Measurements from ENCODE around the gene REXO4. TPM values are rescaled to one million over a fixed set of nuclear protein-coding genes. Genes with fewer than 3 reads are reported as not detected.

The REXO4 gene, protein sequence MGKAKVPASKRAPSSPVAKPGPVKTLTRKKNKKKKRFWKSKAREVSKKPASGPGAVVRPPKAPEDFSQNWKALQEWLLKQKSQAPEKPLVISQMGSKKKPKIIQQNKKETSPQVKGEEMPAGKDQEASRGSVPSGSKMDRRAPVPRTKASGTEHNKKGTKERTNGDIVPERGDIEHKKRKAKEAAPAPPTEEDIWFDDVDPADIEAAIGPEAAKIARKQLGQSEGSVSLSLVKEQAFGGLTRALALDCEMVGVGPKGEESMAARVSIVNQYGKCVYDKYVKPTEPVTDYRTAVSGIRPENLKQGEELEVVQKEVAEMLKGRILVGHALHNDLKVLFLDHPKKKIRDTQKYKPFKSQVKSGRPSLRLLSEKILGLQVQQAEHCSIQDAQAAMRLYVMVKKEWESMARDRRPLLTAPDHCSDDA
- 9.0 and 9.5 TPM in 2 replicates for total RNA-seq (2014; rRNA removed; shearing (Covaris generic))

DNA sequence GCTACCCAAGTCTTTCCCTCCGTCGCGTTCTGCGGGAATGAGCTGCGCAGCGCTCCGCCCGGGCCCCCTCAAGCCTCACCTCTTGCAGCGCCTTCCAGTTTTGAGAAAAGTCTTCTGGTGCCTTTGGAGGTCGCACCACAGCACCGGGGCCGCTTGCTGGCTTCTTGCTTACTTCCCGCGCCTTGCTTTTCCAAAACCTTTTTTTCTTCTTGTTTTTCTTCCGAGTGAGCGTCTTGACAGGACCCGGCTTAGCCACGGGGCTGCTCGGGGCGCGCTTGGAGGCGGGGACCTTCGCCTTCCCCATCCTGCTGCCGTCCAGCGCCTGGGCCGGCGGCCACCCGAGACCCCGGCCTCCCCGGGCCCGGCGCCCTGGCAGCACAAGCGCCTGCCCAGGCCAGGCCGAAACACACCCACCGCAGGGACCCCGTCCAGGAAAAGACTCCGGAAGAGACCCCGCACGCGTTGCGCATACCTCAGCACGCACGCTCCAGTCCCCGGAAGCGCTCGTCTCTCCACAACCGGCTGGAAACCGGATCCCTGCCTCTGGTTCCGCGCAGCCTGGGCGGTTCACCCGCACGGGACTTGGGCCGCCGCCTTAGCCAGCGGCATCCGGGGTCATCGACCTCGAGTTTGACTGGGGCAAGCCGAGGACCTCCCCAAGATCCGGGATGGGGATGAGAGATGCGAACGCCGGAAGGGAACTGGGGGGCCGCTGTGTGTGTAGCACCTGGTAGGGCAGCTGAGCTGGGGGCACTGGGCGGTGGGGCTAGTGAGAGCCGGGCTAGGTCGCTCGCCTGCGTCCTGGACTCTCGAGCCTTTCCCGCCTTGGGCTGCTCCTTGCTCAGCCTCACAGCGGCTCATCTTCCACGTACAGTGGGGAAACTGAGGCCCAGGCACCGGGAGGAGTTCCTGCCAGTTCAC lies at the start of gene REXO4:
Gene REXO4 (minus strand): TSS at position 470 of the 921 bp plus-strand sequence. CDS start 166 bp downstream, at position 304.
- DNase-seq (ENCODE audit: low read depth), result peak; percentile 81

GRCh38 chr9:133467101-133467500 lies 49.3 kb upstream of the REXO4 start:
- DNase-seq (ENCODE audit: low read depth), result no peak

DNA sequence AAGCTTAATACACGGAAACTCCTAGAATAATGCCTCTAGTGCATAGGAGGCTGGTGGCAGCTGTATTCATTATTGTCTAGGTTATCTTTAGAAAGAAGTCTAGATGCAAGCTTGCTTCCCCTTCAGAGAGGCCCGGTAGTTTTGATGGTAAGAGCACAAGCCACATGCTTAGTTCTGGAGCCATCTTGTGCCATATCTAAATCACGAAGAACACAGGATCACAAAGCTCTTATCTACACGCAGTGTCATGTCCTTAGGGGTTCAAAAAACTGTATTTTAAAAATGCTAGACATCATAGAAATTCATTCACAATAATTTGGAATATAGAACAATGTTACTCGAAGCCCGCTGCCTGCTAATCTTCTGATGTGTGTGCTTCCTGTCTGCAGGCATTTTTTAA lies 48.2 kb upstream of the REXO4 start:
- no peak for DNase-seq (ENCODE audit: low read depth)

DNA sequence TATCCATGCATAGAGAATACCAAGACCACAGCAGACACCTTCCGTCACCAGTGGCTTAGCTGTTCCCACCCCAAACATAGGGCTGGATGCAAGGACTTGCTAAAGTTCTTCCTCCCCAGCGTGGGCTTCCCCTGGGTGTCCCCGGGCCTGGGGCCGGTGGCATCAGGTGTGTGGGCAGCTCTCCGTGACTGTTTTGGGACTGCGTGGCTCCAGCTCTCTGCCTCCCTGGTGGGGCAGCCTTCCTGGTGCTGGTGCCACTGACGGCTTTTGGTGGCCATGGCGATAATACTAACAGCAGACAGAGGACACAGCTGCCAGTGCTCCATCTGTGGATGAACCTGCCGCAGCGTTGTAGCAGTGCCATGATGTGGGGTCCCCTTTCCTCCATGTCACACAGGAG lies 46.8 kb upstream of the REXO4 start:
- no peak for DNase-seq (ENCODE audit: low read depth)

GRCh38 chr9:133463864-133464615 lies 46.2 kb upstream of the REXO4 start:
- no peak for DNase-seq (ENCODE audit: low read depth)

DNA sequence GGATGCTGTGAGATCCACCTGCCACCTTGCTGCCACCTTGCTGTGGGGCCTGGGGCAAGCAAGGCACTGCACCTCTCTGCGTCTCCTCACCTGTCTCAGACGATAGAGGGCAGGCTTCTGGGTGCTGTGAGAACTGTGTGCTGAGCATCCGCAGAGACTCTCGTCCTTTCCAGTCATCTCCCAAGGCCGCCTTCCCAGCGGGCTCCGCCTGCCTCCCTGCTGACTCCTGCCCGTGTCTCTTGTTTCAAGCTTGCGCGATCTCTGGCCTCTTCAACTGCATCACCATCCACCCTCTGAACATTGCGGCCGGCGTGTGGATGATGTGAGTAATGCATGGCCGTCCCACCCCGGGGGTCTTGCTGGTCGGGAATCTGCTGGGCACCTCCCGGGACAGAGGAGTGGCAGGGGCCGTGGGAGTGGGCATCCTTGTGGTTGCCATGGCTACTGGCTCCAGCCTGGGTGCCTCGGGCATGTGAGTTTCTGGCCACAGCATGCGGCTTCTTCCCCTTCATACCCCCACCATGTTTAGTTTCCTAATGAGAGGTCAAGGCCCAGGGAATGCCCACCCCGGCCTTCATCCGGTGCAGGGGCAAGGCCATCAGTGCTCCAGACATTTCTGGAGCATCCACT lies 45.5 kb upstream of the REXO4 start:
- no peak for DNase-seq (ENCODE audit: low read depth)

- no peak for DNase-seq (ENCODE audit: low read depth)
Measured at GRCh38 chr9:133461975-133462374, 44.2 kb upstream of the REXO4 start.

DNA sequence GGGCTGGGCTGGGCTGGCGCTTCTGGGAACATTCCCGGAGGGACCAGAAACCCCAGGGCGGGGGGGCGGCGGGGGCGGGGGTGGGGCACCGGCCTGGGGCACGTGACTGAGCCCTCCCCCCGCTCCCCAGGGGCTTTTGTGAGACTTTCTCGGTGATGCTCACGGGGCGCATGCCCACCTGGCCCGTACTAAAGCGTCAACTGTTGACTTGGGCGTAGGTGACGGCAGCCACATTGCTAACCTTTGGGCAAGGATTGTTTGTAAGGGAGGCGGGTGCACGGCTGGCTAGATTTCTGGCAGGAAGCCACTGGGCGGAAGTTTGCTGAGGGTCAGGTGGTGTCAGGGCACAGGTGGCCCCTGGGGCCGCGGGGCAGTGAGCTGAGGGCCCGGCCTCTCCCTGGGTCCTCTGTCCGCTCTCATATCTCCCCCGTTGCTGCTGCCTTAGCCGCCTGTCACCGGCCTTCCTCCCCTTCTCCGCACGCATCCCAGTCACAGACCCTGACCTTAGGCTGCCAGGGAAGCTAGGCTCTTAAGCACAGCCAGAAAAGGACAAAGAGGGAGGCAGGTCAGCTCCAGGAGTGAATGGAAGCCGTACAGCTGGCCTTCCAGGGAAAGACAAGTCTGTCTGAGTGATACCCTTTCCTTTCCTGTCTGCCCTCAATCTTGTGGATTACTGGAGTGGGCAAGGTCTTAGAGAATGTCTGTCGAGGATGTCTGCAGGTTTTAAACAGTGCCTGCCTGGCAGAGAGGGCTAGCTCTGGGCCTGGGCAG lies 42.8 kb upstream of the REXO4 start:
- peak; percentile 14 for DNase-seq (ENCODE audit: low read depth)

DNA sequence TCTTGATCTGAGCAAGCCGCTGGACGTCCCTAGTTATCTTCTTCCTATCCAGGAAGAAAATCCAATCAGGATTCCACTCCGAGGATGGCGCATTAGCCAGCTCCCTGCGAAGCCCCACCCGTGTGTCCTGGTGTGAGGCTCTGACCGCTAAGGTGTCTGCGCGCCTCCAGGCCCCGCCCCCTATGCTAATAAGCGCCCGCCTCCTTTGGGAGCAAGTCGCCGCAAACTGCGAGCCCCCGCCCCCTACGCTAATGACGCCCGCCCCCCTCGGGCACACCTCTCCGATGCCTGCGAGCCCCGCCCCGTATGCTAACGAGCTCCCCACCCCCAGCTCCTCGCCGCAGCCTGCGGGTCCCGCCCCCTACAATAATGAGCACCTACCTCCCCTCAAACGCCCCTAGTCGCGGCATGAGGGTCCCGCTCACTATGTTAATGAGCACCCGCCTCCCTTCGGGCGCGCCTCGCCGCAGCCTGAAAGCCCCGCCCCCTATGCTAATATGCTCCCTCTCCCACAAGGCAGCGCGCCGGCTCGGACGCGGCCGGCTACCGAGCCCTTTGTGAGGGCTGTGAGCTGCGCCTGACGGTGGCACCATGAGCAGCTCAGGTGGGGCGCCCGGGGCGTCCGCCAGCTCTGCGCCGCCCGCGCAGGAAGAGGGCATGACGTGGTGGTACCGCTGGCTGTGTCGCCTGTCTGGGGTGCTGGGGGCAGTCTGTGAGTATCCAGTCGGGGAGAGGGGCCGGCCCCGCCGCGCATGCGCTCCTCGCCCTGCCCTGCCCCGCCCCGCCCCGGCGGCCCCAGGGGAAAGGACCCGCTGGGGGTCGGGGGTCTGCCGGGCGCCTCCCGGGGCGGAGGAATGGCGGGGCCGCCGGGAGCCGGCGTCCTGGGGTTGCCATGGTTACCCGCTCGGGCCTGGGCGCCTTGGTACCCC lies 41.9 kb upstream of the REXO4 start, which contains the start of gene CACFD1:
Gene CACFD1 (plus strand): TSS at position 503 of the 929 bp plus-strand sequence. CDS start 89 bp downstream, at position 592.
- peak; percentile 85 for DNase-seq (ENCODE audit: low read depth)

DNA sequence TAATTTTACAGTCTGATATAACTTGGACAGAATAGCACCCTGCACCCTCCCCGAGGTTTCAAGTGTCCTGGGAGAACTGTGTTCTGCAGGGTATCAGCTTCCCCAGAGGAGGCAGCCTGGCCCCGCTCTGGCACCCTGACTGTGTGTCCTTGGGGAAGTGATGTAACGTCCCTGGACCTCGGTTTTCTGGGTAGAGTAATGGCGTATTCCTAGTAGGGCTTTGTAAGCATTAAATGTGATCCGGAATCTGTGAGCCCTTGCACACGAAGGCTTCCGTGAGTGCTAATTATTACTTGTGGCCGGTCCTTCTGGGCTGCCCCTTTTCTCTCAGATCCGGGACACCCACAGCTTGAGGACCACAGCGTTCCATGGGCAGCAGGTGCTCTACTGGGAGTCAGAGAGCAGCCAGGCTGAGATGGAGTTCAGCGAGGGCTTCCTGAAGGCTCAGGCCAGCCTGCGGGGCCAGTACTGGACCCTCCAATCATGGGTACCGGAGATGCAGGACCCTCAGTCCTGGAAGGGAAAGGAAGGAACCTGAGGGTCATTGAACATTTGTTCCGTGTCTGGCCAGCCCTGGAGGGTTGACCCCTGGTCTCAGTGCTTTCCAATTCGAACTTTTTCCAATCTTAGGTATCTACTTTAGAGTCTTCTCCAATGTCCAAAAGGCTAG lies 41.0 kb upstream of the REXO4 start:
- DNase-seq (ENCODE audit: low read depth), result no peak

DNA sequence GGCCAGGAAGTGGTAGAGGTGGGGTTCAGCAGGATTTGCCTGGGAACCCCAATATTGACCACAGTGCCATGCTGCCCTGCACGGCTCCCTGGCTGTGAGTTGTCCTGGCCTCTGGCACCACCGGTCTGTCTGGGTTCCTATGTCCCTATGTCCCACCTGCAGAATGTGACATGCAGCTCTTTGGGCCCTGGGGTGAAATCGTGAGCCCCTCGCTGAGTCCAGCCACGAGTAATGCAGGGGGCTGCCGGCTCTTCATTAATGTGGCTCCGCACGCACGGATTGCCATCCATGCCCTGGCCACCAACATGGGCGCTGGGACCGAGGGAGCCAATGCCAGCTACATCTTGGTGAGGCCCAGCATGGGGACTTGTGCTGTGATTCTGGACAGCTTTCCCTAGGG lies 39.9 kb upstream of the REXO4 start:
- no peak for DNase-seq (ENCODE audit: low read depth)

DNA sequence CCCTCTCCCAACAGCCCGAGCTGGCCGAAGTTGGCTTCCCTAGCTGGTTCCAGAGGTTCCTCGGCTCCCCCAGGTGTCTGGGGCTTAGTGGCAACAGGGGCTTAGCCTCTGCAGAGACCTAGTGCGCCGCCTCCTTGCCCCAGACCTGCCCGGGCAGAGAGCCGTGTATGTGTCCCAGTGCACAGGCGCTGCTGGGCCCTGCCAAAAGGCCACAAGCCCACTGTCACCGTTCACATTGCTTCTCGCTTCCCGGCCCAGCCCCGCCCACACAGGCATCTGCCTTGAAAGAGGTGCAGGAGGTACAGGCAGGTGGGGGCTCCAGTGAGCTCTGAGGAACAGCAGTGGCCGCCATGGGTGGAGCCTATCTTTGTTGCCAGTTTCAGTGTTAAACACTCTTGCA lies 39.4 kb upstream of the REXO4 start:
- no peak for DNase-seq (ENCODE audit: low read depth)

DNA sequence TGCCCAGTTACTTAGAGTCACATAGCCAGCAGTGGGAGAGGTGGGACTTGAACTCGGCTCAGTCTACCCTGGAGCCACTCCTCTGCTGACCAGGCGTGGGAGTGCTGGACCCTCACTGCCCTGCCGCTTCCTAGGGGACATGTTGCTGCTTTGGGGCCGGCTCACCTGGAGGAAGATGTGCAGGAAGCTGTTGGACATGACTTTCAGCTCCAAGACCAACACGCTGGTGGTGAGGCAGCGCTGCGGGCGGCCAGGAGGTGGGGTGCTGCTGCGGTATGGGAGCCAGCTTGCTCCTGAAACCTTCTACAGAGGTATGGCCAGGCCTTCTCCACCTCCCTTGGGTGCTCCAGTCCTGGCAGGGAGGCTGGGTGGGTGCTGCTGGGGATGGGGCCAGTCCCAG lies 38.6 kb upstream of the REXO4 start:
- no peak for DNase-seq (ENCODE audit: low read depth)

- no peak for DNase-seq (ENCODE audit: low read depth)
Measured at GRCh38 chr9:133455936-133456335, 38.1 kb upstream of the REXO4 start.

GRCh38 chr9:133454943-133455673 lies 37.3 kb upstream of the REXO4 start:
- no peak for DNase-seq (ENCODE audit: low read depth)

DNA sequence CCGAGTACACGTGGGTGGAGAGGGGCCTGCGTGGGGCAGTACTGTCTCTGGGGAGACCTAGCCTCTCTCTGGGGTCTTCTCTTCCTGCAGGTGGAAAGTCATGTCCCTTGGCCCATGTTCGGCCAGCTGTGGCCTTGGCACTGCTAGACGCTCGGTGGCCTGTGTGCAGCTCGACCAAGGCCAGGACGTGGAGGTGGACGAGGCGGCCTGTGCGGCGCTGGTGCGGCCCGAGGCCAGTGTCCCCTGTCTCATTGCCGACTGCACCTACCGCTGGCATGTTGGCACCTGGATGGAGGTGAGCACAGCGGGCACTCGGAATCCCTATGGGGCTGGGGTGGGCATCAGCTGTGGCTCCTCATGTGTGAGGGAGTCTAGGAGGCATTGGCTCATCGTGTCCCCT lies 36.5 kb upstream of the REXO4 start:
- no peak for DNase-seq (ENCODE audit: low read depth)

- no peak for DNase-seq (ENCODE audit: low read depth)
Measured at GRCh38 chr9:133453651-133454050, 35.8 kb upstream of the REXO4 start.

DNA sequence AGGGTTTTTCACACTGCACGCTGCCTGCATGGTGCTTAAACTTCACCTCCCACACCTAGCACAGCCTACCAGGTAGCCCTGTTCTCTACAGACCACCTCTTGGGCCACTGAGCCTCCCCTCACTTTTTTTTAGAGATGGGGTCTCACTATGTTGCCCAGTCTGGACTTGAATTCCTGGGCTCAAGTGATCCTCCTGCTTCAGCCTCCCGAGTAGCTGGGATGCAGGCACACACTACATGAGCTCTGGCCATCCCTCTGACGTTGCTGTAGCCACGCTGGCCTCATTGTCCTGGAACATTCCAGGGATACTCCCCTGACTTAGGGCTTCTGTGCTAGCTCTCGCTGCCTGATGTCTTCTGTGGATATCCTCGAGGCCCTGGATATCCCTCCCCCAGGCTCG lies 34.8 kb upstream of the REXO4 start:
- no peak for DNase-seq (ENCODE audit: low read depth)
